Effector CD8-positive, alpha-beta T cell (primary cell): ENCODE measurements around the gene TNFRSF12A.

ENCODE experiments used
- DNase-seq: peaks from one replicate; lab custom pipeline; 2025; lab: John Stamatoyannopoulos, UW

Gene TNFRSF12A

DNA sequence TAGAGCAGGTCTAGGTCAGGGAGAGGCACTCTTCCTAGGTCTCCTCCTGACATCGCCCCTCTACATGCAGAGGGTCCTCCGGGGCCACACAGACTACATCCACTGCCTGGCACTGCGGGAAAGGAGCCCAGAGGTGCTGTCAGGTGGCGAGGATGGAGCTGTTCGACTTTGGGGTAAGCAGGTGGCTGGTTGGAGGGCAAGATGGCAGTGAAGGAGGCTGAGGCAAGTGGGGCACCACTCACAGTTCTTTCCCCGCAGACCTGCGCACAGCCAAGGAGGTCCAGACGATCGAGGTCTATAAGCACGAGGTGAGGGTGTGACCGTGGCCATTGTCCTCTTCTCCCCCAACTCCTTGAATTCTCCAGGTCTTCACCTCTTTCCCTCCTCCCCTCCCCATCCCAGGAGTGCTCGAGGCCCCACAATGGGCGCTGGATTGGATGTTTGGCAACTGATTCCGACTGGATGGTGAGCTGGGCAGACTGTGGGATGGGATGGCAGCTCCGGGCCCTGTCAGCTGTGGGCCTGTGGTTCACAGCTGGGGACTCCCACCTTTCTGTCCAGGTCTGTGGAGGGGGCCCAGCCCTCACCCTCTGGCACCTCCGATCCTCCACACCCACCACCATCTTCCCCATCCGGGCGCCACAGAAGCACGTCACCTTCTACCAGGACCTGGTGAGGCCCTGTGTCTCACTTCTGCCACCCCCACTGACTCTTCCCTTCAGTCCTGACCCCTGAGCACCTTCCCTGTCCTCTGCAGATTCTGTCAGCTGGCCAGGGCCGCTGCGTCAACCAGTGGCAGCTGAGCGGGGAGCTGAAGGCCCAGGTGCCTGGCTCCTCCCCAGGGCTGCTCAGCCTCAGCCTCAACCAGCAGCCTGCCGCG is 6.7 kb downstream of the TNFRSF12A start:
- DNase-seq = no peak

DNA sequence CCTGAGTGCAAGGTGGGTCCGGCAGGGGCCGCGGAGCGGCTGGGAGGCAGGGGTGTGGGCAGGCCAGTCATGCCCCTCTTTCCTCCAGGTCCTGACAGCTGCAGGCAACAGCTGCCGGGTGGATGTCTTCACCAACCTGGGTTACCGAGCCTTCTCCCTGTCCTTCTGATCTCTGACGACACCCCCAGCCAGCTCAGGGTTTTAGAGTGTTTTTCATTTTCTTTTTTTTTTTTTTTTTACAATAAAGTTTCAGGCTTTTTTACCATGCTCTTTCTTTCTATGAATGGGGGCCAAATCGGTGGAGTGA is 7.3 kb downstream of the TNFRSF12A start:
- DNase-seq = no peak

DNA sequence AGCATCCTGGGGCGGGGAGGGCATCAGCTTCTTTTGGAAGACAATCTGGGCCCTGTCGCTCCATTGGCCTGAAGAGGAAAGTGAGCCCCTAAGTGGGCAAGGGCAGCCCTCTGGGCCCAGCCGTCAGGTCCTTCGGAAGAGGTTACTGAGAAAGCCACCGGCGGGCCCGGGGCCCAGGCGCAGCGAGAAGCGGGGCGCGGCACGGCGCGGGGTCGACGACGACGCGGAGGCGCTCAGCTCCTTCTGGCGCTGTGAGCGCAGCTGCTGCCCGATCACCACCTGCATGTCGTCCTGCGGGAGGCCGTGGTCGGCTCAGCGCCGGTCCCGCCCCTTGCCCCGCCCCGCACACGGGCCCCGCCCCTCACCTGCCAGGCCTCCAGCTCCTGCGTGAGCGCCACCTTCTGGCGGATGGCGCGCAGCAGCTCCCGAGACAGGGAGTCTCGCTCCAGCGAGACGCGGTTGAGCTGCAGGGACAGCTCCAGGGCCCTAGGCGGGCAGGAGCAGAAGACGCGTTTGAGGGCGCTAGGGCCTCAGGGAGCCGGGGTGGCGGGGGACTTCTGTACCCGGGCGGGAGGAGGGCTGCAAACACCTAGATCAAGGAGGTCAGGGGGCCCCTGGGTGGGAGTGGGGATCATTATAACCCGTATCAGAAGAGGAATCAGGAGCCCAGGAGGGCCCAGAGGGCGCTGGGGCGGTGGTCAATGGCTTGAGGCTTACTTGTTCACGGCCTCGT is 8.0 kb downstream of the TNFRSF12A start:
- DNase-seq = peak; percentile 87

DNA sequence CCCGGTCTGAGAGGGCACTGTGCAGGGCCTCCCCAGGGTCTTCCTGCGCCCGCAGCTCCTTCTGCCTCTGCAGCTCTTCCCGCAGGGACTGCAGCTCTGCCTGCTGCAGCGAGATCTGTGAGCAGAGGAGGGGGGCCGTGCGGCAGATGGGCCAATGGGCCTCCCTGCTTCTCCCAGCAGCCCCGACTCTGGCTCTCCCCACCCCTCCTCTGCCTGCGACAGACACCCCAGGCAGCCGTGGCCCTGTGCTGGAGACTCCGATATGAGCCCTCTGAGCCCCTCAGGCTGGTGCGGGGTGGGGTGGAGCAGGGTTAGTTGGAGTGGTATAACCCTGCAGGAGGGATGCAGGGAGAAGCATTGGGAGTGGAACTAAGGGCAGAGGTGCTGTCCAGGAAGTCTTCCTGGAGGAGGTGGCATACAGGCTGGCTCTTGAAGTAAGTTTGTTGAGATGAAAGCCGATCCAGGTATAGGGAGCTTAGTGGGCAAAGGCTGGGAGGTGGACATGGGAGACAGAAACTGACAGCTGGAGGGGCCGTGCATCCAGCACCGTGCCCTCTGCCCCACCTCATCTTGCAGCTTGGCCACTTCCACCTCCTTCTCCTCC is 8.7 kb downstream of the TNFRSF12A start:
- no peak for DNase-seq

DNA sequence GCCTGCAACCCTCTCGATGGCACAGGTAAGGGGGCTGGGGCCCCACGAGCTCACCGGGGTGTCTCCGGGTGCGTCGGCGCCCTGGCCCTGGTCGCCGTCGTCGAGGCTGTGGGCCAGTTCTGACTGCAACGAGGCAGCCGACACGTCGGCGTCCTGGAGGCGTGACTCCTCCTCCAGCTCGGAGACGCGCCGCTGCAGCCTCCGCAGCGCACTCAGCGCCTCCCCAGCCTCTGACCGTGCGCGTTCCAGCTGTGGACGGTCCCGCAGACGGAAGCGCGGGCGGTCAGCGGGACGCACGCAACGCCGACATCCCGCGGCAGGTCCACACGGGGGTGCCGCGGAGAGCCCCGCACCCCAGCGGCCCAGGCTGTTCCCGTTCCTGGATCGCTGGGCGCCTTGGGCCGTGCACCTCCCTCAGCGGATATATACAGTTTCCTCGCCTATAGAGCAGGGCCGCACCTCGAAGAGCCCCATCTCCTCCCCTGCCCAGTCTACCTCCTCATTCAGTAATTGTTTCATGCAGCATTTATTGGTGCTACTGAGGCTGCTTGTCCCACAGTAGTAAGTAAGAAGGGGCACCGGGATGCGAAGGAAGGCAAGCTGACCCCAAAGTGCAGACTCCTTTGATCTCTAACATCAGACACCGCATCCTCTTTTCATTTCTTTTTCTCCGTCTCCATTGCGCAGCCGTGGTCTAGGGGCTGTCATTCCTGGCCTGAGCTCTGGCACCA is 9.5 kb downstream of the TNFRSF12A start:
- DNase-seq = no peak

DNA sequence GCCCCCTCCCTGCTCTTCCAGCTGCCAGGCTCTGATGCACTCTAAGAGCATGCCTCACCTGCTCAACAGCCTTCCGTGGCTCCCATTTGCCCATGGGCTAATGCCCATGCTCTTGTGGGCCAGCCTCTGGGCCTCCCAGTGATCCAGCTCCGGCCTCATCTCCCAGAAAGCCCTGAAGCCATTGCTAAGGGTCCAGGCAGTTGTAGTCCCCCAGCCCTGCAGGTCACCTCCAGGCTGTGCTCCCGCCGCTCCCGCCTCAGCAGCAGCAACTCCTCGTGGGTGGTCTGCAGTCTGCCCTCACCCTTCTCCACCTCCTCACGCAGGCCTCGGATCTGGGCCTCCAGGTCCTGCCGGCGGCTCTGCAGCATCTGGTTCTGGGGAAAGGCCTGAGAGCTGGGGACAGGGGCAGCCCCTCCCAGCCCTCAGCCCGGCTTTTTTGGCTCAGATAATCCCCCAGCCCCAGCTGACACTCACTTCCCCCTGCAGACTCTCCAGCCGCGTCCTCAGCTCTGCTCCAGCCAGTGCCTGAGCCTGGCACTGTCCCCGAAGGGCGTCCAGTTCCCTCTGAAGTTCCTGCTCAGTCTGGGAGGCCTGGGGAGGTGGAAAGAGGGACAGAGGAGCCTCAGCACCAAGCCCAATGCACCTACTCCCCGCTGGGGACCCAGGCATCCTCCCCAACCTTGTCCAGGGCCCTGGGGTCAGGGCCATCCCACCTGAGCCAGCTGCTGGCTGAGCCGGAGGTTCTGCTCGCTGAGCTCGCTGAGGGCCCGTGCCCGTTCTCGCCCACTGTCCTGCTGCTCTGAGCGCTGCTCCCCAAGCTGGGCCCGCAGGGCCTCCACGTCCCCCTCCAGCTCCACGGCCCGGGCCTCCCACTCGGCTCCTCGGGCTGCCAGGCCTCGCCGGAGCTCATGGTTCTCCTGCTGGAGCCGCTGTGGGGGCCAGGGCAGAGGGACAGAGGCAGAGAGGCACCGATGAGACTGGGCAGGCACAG is 10.3 kb downstream of the TNFRSF12A start:
- DNase-seq = no peak

DNA sequence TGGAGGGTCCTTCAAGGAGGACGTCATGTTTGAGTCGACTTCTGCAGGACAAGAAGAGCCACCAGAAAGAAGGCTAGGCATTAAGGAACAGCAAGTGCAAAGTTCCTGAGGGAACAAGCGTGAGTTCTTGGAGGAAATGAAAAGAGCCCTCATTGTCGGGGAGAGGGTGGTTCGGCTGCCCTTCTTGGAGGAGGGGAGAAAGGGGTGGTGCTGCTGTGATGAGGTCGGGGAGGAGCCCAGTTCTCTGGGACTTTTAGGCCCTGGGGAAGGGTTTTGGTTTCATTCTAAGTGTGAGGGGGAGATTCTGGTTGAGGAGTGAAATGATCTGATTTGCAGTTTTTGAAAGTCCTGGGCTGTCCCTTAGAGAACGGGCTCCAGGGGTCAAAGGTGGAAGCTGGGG is 12.5 kb downstream of the TNFRSF12A start:
- no peak for DNase-seq

DNA sequence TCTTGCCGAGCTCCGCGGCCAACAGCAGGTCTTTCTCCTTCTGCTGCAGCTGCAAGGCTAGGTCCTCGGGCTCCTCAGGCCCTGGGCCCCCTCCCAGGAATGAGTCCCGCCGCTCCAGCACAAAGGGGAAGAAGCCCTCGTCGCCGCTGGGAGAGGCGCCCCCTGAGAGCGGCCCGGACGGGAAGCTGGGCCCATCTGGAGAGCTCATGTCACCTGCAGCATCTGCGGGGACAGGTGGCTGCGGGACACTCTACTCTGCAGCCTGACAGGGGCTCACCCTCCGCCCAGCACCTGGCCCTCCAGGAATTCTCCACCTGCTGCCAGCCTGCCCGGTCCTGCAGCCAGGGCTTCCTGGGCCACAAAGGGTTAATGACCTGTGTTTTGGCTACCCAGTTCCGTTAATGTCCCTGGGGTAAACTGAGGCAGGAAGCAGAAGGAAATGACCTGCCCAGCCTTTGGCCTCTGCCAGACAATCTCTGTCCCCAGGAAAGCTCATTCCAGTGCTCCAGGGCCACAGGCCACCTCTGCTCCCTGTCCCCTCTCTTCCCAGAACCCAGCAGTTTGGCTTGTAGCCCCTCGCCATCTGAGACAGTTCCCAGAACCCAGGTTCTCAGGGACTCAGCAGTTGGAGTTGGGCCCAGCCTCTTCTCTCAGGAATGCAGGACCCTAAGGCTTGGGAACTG is 15.3 kb downstream of the TNFRSF12A start:
- no peak for DNase-seq

DNA sequence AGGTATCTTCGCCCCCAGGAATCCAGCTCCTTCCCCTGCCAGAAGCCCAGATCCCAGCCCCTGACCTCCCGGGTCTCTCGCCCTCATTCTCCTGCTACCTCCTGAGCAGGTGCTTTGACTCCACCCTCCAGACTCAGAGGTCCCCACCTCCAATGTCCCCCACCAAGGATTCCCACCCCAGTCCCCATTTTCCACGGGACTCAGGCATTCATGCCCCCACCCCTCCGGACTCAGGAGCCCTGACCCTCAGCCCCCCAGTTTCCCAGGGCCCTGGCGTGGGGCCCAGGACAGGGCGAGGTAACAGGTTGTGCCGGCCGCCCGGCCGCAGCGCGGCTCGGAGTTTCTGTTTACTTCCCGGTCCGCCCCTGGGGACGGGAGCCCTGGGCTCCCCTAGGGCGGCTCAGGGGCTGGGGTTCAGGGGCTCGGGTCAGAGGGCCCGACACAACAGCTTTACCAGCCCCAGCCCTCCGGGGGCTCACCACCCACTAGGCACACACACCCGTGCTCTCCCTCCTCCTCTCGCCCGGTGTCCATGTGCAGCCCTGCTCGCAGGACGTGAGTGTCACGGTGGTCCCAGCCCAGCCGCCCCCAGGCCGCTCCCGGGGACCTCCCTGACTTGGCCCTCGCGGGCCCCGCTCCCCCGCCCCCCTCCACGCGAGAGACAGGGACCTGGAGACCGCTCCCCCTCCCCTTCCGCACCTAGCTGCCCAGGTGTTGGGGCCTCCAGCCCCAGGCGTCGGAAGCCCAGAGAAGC is 16.0 kb downstream of the TNFRSF12A start:
- no peak for DNase-seq

DNA sequence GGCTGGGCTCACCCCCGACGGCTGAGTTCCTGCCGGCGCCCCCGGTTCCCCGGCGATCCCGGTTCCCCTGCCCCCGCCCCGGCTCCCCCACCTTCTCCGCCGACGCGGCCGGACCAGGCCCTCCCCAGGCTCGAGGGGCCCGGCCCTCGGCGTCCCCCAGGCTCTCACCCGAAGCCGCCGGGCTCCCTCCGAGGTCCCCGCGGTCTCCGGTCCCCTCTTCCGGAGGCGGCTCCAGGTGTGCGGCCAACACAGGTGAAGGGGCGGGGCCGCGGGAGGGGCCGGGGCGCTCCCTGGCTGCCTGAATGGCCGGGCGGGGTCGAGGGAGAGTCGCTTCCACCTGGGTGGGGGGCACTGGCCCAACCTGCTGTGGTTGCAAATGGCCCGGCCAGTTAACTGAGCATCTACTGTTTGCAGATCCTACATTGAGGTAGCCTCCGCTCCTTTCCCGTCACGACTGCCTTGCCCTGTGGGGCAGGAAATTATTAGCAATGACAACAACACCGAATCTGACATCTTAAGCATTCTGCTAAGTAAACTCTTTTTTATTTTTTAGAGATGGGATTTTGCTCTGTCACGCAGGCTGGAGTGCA is 16.7 kb downstream of the TNFRSF12A start, which contains the start of gene BICDL2:
Gene BICDL2 (minus strand): TSS at position 219 of the 590 bp plus-strand sequence. CDS start 1,448 bp downstream, outside the sequence.
- no peak for DNase-seq

DNA sequence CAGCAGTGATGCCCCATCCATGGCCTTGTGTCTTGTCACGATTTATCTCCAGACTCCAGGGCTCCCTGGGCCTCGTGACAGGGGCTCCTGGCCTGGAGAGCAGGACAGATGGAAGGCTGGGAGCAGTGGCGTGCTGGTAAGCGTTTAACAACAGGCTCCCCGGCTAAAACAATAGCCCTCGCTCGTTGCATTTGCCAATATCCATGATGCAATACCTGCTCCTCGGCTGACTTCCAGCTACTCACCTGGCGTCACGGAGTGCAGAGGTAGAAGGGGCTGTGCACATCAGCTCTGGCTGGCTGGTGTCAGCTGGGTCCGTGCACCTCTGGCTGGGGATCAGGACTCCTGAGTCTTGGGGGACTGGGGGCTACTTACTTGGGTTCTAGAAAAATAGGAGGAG is 18.1 kb downstream of the TNFRSF12A start:
- DNase-seq = no peak

DNA sequence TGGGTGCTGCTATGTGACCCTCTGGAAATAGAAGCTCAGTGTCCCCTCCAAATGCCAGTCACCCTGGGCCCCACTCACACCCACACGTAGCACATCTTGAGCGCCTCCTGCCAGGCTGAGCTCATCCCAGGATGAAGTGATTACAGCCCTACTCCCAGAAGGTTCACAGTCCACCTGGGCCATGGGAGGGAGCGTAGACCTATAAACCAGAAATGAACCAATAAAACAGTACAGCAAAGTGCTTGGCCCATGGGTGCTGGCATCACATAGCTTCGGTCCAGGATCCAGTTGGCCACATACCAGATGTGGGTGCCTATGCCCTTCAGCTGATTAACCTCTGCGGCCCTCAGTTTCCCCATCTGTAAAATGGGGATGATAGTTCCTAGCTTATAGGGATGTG is 18.7 kb downstream of the TNFRSF12A start:
- no peak for DNase-seq

DNA sequence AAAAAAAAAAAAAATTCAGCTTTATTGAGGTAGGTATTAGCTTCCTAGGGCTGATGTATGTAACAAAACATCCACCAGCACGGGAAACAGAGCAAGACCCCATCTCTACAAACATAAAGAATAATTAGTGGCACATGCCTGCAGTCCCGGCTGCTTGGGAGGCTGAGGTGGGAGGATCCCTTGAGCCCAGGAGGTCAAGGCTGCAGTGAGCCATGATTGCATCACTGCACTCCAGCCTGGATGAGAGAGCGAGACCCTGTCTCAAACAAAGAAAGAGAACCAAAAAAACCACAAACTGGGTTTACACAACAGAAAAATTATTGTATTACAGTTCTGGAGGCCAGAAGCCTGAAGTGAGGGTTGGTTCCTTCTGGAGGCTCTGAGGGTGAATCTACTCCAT is 22.2 kb downstream of the TNFRSF12A start:
- DNase-seq = no peak

DNA sequence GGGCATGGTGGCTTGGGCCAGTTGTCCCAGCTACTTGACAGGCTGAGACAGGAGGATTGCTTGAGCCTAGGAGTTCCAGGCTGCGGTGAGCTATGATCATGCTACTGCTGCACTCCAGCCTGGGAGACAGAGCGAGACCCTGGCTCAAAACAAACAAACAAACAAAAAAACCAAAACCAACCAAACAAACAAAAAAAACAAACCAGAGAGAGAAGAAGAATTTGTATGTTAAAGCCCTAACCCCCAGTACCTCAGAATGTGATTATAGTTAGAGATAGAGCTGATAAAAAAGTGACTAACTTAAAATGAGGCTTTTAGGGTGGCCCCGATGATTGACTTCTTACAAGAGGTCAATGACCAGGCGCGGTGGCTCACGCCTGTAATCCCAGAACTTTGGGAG is 24.5 kb downstream of the TNFRSF12A start:
- DNase-seq = no peak

DNA sequence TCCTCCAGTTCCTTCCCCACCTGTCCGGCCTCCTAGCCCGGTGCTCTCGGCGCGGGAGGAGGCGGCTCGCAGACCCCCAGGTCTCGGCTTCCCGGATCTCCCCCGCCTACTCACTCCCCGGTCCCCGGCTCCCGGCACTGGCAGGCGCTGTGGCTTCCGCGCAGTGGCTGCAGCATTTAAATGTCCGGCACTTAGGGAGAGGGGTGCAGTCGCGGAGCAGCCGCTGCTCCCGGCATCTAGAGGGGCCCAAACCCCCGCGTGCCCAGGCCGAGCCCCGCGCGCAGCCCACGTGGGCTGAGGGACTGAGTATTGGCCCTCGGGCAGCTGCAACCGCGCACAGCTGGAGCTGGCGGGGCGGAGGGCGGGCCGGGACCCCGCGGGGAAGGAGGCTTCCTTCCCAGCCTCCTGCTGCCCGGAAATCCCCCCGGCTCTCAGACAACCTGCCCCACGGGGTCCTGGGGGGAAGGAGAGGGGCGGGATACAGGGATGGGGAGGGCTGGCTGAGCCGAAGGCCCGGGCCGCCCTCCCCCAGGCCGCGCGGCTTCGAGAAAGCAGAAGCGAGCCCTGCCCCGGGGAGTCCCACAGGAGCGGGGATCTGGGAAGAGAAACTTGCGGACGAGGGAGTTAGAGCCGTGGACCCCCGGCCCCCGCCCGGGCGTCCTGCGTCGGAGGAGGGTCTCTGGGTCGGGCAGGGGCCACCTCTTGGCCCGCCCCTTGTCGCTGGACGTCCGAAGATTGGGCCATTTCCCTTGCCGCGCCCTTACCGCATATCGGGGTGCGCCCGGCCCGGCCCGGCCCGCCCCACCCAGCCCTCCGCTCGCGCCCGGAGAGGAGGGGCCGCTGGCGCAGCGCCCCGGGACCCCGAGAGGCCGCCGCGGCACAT is 25.8 kb downstream of the TNFRSF12A start, which contains the start of gene MMP25:
Gene MMP25 (plus strand): TSS at position 804 of the 883 bp plus-strand sequence. CDS start 357 bp downstream, outside the sequence.
- DNase-seq = no peak

DNA sequence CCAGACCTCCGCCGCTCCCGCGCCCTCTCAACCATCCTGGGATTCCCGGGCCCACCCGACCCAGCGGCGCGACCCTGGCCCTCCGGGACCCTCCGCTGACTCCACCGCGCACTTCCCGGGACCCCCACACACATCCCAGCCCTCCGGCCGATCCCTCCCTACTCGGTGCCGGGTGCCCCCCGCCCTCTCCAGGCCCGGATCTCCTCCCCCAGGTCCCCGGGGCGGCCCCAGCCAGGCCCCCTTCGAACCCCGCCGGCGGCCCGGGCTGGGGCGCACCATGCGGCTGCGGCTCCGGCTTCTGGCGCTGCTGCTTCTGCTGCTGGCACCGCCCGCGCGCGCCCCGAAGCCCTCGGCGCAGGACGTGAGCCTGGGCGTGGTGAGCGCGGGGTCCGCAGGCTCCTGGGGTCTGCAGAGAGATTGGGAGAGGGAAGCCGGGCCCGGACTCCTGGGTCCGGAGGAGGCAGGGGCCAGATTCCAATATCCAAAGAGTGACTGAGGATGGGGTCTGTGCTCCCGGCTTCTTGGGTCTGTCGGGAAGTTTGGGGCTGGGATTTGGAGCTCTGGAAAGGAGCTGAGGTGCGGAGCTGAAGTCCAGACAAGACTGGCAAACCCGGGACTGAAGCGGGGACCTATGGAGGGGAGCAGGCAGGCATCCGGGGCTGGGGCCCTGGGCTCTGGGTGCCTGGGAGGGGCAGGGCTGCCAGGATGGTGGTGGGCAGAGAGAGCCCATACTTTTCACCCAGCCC is 26.6 kb downstream of the TNFRSF12A start:
- no peak for DNase-seq

DNA sequence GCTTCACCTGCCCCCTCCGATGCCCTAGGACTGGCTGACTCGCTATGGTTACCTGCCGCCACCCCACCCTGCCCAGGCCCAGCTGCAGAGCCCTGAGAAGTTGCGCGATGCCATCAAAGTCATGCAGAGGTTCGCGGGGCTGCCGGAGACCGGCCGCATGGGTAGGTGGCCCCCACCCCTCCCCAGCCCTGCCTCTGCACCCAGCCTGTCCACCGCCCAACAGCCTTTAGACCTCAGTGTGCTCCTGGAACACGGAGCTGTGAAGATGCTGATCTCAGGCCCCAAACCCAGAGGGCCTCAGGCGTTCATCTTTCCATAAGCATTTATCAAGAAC is 27.2 kb downstream of the TNFRSF12A start:
- no peak for DNase-seq
